ENCODE results near the gene NKX2-8. TPM values are rescaled to one million over a fixed set of nuclear protein-coding genes. Genes with fewer than 3 reads are reported as not detected.
A peak's percentile ranks its signal among the peaks of the same experiment; 100 is the strongest.

NKX2-8 gene
- total and polyA plus RNA-seq, 2 experiments from 2014 or later: 0.83 TPM; not detected in 1

GRCh38 chr14:36580141-36580855 is 2.1 kb downstream of the NKX2-8 start:
- Histone ChIP-seq H3K4me2 (peak overlapping the region; percentile 83), H3K27me3 (ENCODE audit: insufficient read depth) (peaks cover 100% of the 10 kb centered on the region), H3K9me2 (ENCODE audit: insufficient read depth) (no peaks in the 10 kb centered on the region), H4K20me1 (replicated peaks; ENCODE audit: insufficient read depth) (peaks cover 18% of the 10 kb centered on the region), H3K36me3 (ENCODE audit: insufficient read depth) (no peaks in the 10 kb centered on the region), H3K4me1 (ENCODE audit: insufficient read depth) (peaks cover 39% of the 10 kb centered on the region), H3F3A (replicated peaks; ENCODE audit: low read depth) (peaks cover 20% of the 10 kb centered on the region), H3K27ac (ENCODE audit: low read depth) (no peak overlapping the region), H2AFZ (peak overlapping the region; percentile 69), H3K79me2 (replicated peaks; ENCODE audit: insufficient read depth) (no peaks in the 10 kb centered on the region), H3K4me3 (peak overlapping the region; percentile 55)
- H3K4me1 Mint-ChIP-seq: peaks cover 23% of the 10 kb centered on the region
- no peaks in the 10 kb centered on the region for H3K36me3 Mint-ChIP-seq (ENCODE audit: low read depth)
- TF ChIP-seq EZH2 (IDR thresholded peaks at IDR 0.05; ENCODE audit: low read depth, unreplicated experiment) (peak; percentile 84), NANOG (IDR thresholded peaks at IDR 0.05; ENCODE audit: borderline replicate concordance) (no peak), JUNB (IDR thresholded peaks at IDR 0.05; ENCODE audit: unreplicated experiment) (no peak), STAT1 (IDR thresholded peaks at IDR 0.05; ENCODE audit: unreplicated experiment) (no peak), POLR2AphosphoS5 (IDR thresholded peaks at IDR 0.05; ENCODE audit: low read depth) (no peak)
- peak overlapping the region; percentile 63 for H3K4me3 Mint-ChIP-seq
- DNase-seq (ENCODE audit: low spot score) (peak; percentile 72), ATAC-seq (peak; percentile 5)
- H3K27ac Mint-ChIP-seq: no peak overlapping the region
- no peaks in the 10 kb centered on the region for H3K9me3 Mint-ChIP-seq
- H3K27me3 Mint-ChIP-seq (ENCODE audit: insufficient read depth, low read depth, poor library complexity): peaks cover 44% of the 10 kb centered on the region

- H3K27ac Mint-ChIP-seq: no peak overlapping the region
- H3K4me2 ChIP-seq: peak overlapping the region; percentile 83
- peaks cover 37% of the 10 kb centered on the region for H3K27me3 Mint-ChIP-seq (ENCODE audit: insufficient read depth, low read depth, poor library complexity)
- no peaks in the 10 kb centered on the region for H3K9me2 ChIP-seq (ENCODE audit: insufficient read depth)
- peaks cover 20% of the 10 kb centered on the region for H3F3A ChIP-seq (replicated peaks; ENCODE audit: low read depth)
- H3K36me3 Mint-ChIP-seq (ENCODE audit: low read depth): no peaks in the 10 kb centered on the region
- peaks cover 100% of the 10 kb centered on the region for H3K27me3 ChIP-seq (ENCODE audit: insufficient read depth)
- peak overlapping the region; percentile 55 for H3K4me3 ChIP-seq
- peak overlapping the region; percentile 69 for H2AFZ ChIP-seq
- H3K4me3 Mint-ChIP-seq: peak overlapping the region; percentile 63; the same call in 2 of the 3 replicates
- H3K4me1 Mint-ChIP-seq: peaks cover 21% of the 10 kb centered on the region
- H3K27ac ChIP-seq (ENCODE audit: low read depth): no peak overlapping the region
- H3K9me3 Mint-ChIP-seq: no peaks in the 10 kb centered on the region
- peaks cover 17% of the 10 kb centered on the region for H4K20me1 ChIP-seq (replicated peaks; ENCODE audit: insufficient read depth)
- peaks cover 33% of the 10 kb centered on the region for H3K4me1 ChIP-seq (ENCODE audit: insufficient read depth)
- DNase-seq (ENCODE audit: low spot score): peak; percentile 65
- no peaks in the 10 kb centered on the region for H3K79me2 ChIP-seq (replicated peaks; ENCODE audit: insufficient read depth)
- peak; percentile 4 for ATAC-seq
- no peaks in the 10 kb centered on the region for H3K36me3 ChIP-seq (ENCODE audit: insufficient read depth)
- TF ChIP-seq POLR2AphosphoS5 (IDR thresholded peaks at IDR 0.05; ENCODE audit: low read depth): 0 out of 2 replicates have a peak, but pooled peaks have one; percentile 21
- no peak for TF ChIP-seq REST (IDR thresholded peaks at IDR 0.05; ENCODE audit: unreplicated experiment)
- no peak for TF ChIP-seq EZH2phosphoT487 (IDR thresholded peaks at IDR 0.05; ENCODE audit: unreplicated experiment)
- TF ChIP-seq CREB1 (CRISPR knock-in tag; IDR thresholded peaks at IDR 0.05; ENCODE audit: low read depth): no peak
- TF ChIP-seq STAT1 (IDR thresholded peaks at IDR 0.05; ENCODE audit: unreplicated experiment): no peak
- no peak for TF ChIP-seq ZNF462 (CRISPR knock-in tag; IDR thresholded peaks at IDR 0.05)
- no peak for TF ChIP-seq ZNF114 (CRISPR knock-in tag; IDR thresholded peaks at IDR 0.05)
- no peak for TF ChIP-seq ZNF331 (CRISPR knock-in tag; IDR thresholded peaks at IDR 0.05; ENCODE audit: low read depth)
Observed at GRCh38 chr14:36579573-36580140, 2.8 kb downstream of the NKX2-8 start.
